IMR-90 (cell line): Measurements from ENCODE around the gene HYAL2. TPM values are rescaled to one million over a fixed set of nuclear protein-coding genes. Genes with fewer than 3 reads are reported as not detected.
A peak's percentile ranks its signal among the peaks of the same experiment; 100 is the strongest.

ENCODE experiments used
- ATAC-seq: fragments of 200-7000 bp; cut with Tn5 transposase; 2 replicates; pipeline ENCODE4 v1.9.1; 2020; ENCODE audit warnings: low read depth, mild to moderate bottlenecking, moderate library complexity
- BruUV-seq: library from RNA; stranded (reverse); fragments of 400-500 nt; replicated peaks from 2 replicates; lab custom pipeline; 2021; lab: Mats Ljungman, UMichigan
- CTCF ChIA-PET: fragments of 300-600 bp; formaldehyde crosslinking; extraction: SDS; loops from one replicate; lab custom pipeline; 2021; ENCODE audit warnings: antibody characterized with exemption; lab: Yijun Ruan, JAX
- POLR2A ChIA-PET: fragments of 300-600 bp; sonication (Branson Sonifier 250); formaldehyde crosslinking; loops from one replicate; lab custom pipeline; 2022; ENCODE audit warnings: antibody characterized with exemption; ENCODE audit not compliant: unreplicated experiment; lab: Charles Lee
- DNase-seq: peaks from one replicate; pipeline ENCODE4 v3.0.0; 2013
- H2AFZ ChIP-seq: replicated peaks from 2 replicates; pipeline ENCODE3; 2013; ENCODE audit warnings: low read length, mild to moderate bottlenecking; ENCODE audit not compliant: poor library complexity
- H2AK5ac ChIP-seq: 2 replicates; pipeline ENCODE4 v1.6.1; 2013; ENCODE audit warnings: low read depth, low read length, inconsistent platforms
- H2AK9ac ChIP-seq: replicated peaks from 2 replicates; pipeline ENCODE3; 2013; ENCODE audit warnings: mild to moderate bottlenecking, low read depth, low read length, moderate library complexity; ENCODE audit not compliant: poor library complexity
- H2BK120ac ChIP-seq: 2 replicates; pipeline ENCODE4 v1.6.1; 2013; ENCODE audit warnings: low read depth, low read length, inconsistent platforms
- H2BK15ac ChIP-seq: 3 replicates; pipeline ENCODE4 v1.6.1; 2013; ENCODE audit warnings: low read depth, low read length, inconsistent platforms
- H2BK20ac ChIP-seq: 2 replicates; pipeline ENCODE4 v1.6.1; 2013; ENCODE audit warnings: low read depth, mild to moderate bottlenecking, inconsistent platforms, low read length, moderate library complexity
- H2BK5ac ChIP-seq: 2 replicates; pipeline ENCODE4 v1.6.1; 2013; ENCODE audit warnings: mild to moderate bottlenecking, low read depth, low read length, inconsistent platforms; ENCODE audit not compliant: poor library complexity, severe bottlenecking
- H3K14ac ChIP-seq: replicated peaks from 2 replicates; pipeline ENCODE4 v1.6.1; 2013; ENCODE audit warnings: low read depth, low read length, inconsistent platforms
- H3K18ac ChIP-seq: 2 replicates; pipeline ENCODE4 v1.6.1; 2013; ENCODE audit warnings: low read depth, low read length, control low read depth
- H3K23ac ChIP-seq: 2 replicates; pipeline ENCODE4 v1.6.1; 2013; ENCODE audit warnings: low read depth, low read length, inconsistent platforms
- H3K27ac ChIP-seq: 2 replicates; pipeline ENCODE4 v1.5.1; 2013; ENCODE audit warnings: mild to moderate bottlenecking, control low read depth, low read length; ENCODE audit not compliant: insufficient read depth
- H3K27me3 ChIP-seq: 2 replicates; pipeline ENCODE4 v1.6.1; 2013; ENCODE audit warnings: low read length; ENCODE audit not compliant: control insufficient read depth, insufficient read depth
- H3K36me3 ChIP-seq: 2 replicates; pipeline ENCODE4 v1.6.1; 2013; ENCODE audit warnings: low read length, mixed read lengths; ENCODE audit not compliant: control insufficient read depth, insufficient read depth
- H3K4ac ChIP-seq: 2 replicates; pipeline ENCODE4 v1.6.1; 2013; ENCODE audit warnings: low read depth, low read length, inconsistent platforms
- H3K4me1 ChIP-seq: 2 replicates; pipeline ENCODE4 v1.6.1; 2013; ENCODE audit warnings: low read length, mixed read lengths; ENCODE audit not compliant: control insufficient read depth, insufficient read depth
- H3K4me2 ChIP-seq: 2 replicates; pipeline ENCODE4 v1.6.1; 2013; ENCODE audit warnings: low read depth, mild to moderate bottlenecking, control low read depth, low read length, moderate library complexity
- H3K4me3 ChIP-seq: 2 replicates; pipeline ENCODE4 v1.5.1; 2013; ENCODE audit warnings: low read depth, mild to moderate bottlenecking, control low read depth, low read length, moderate library complexity; ENCODE audit not compliant: insufficient read depth
- H3K56ac ChIP-seq: 2 replicates; pipeline ENCODE4 v1.6.1; 2013; ENCODE audit warnings: low read length, inconsistent platforms; ENCODE audit not compliant: insufficient read depth; ENCODE audit errors: extremely low read depth
- H3K79me1 ChIP-seq, 2 experiments: 2 replicates each; pipeline ENCODE4 v1.6.1; 2013; ENCODE audit warnings: low read length in 2 of 2, inconsistent platforms in 1 of 2, low read depth in 1 of 2
- H3K9ac ChIP-seq: 2 replicates; pipeline ENCODE4 v1.6.1; 2013; ENCODE audit warnings: low read depth, low read length, control low read depth
- H3K9me1 ChIP-seq: 2 replicates; pipeline ENCODE4 v1.6.1; 2013; ENCODE audit warnings: low read length, inconsistent platforms; ENCODE audit not compliant: insufficient read depth
- H3K9me3 ChIP-seq: 2 replicates; pipeline ENCODE4 v1.6.1; 2013; ENCODE audit warnings: low read length; ENCODE audit not compliant: control insufficient read depth, insufficient read depth
- H4K20me1 ChIP-seq: 2 replicates; pipeline ENCODE4 v1.6.1; 2013; ENCODE audit warnings: low read length, inconsistent platforms; ENCODE audit not compliant: insufficient read depth
- H4K5ac ChIP-seq: 2 replicates; pipeline ENCODE4 v1.6.1; 2013; ENCODE audit warnings: mild to moderate bottlenecking, low read depth, low read length, control low read depth
- H4K8ac ChIP-seq, 2 experiments: 2 replicates each; pipeline ENCODE4 v1.6.1; 2013; ENCODE audit warnings: low read depth in 2 of 2, low read length in 2 of 2, control low read depth in 1 of 2, inconsistent platforms in 1 of 2
- H4K91ac ChIP-seq: 2 replicates; pipeline ENCODE4 v1.6.1; 2013; ENCODE audit warnings: low read depth, low read length, inconsistent platforms; ENCODE audit not compliant: insufficient read depth
- BHLHE40 ChIP-seq: fragments of 150-350 bp; IDR thresholded peaks from 2 replicates; pipeline ENCODE4 v1.6.1; 2016; ENCODE audit warnings: mild to moderate bottlenecking, low read depth, low read length
- CEBPB ChIP-seq: IDR thresholded peaks from 2 replicates; pipeline ENCODE4 v1.6.1; 2012; ENCODE audit warnings: low read depth, low read length, improper control_type of control experiment
- FOS ChIP-seq: fragments of 150-350 bp; IDR thresholded peaks from 2 replicates; pipeline ENCODE4 v1.6.1; 2016; ENCODE audit warnings: low read depth, low read length
- MAFK ChIP-seq: IDR thresholded peaks from 2 replicates; pipeline ENCODE4 v1.6.1; 2012; ENCODE audit warnings: low read depth, low read length, improper control_type of control experiment
- MAZ ChIP-seq: IDR thresholded peaks from 2 replicates; pipeline ENCODE4 v1.6.1; 2012; ENCODE audit warnings: low read depth, mild to moderate bottlenecking, low read length, improper control_type of control experiment, moderate library complexity, borderline replicate concordance
- NFE2L2 ChIP-seq: fragments of 150-350 bp; IDR thresholded peaks from 2 replicates; pipeline ENCODE4 v1.6.1; 2016; ENCODE audit warnings: low read depth, mild to moderate bottlenecking, low read length
- POLR2A ChIP-seq: IDR thresholded peaks from 2 replicates; pipeline ENCODE4 v1.6.1; 2012; ENCODE audit warnings: mild to moderate bottlenecking, low read depth, low read length
- RAD21 ChIP-seq: IDR thresholded peaks from 2 replicates; pipeline ENCODE4 v1.6.1; 2012; ENCODE audit warnings: low read length, improper control_type of control experiment
- RCOR1 ChIP-seq: IDR thresholded peaks from 2 replicates; pipeline ENCODE4 v1.6.1; 2012; ENCODE audit warnings: mild to moderate bottlenecking, low read length, improper control_type of control experiment; ENCODE audit not compliant: insufficient replicate concordance
- WGBS, 2 experiments: methylation state at CpG; one replicate each; pipeline versions ENCODE4 v1.1.5 to v1.1.7; 2013; ENCODE audit warnings: missing lambda C conversion rate in 2 of 2; ENCODE audit not compliant: insufficient read length in 1 of 2; ENCODE audit errors: extremely low coverage in 2 of 2; 5-methylcytosine and 5-hydroxymethylcytosine counted together
- dilution Hi-C: fragments of 300-500 bp; cut with HindIII; formaldehyde crosslinking; loops from one replicate; pipeline ENCODE4 v1.14.3; 2018; ENCODE audit warnings: low sequenced_read_pairs; ENCODE audit not compliant: unreplicated experiment
- in situ Hi-C: fragments of 300-500 bp; cut with MboI; formaldehyde crosslinking; loops from 3 replicates; pipeline ENCODE4 v1.14.3; 2019; ENCODE audit warnings: low sequenced_read_pairs, inconsistent platforms, mixed read lengths
- intact Hi-C: fragments of 100-400 bp; cut with micrococcal nuclease; formaldehyde crosslinking; loops from 2 replicates; pipeline ENCODE4 v1.10.0; 2022
- polyA plus RNA-seq, 3 experiments: library from polyadenylated mRNA; depleted of rRNA; stranded (reverse); fragments of >200 nt; gene quantifications; 2 replicates each; pipeline ENCODE4 v1.2.3, GENCODE V29; 2012; ENCODE audit warnings: low replicate concordance in 1 of 3
- total RNA-seq: library from RNA; depleted of rRNA; stranded (reverse); fragments of >200 nt; gene quantifications from 2 replicates; pipeline ENCODE4 v1.2.3, GENCODE V29; 2012
- TF ChIP-seq, protein P1 (sequence below): conservative IDR thresholded peaks from 2 replicates; pipeline ENCODE4 v1.5.1; 2012; ENCODE audit warnings: mild to moderate bottlenecking, low read depth, low read length, improper control_type of control experiment

The HYAL2 gene
- total and polyA plus RNA-seq, 2 of the 4 experiments (the other 2 are of a cell fraction): 56.8 to 104 TPM

- H3K4ac ChIP-seq: no peak overlapping the region
- DNase-seq (no peak), ATAC-seq (no peak)
- H3K4me1 ChIP-seq: peaks cover 32% of the 10 kb centered on the region
- H3K9ac ChIP-seq: no peak overlapping the region
- H3K18ac ChIP-seq: no peak overlapping the region
- 49% methylated on average over 3 of the region's 5 CpGs; no CpG with 5 or more reads in 1 of the 2 experiments for WGBS, 2 experiments
- peak overlapping the region; percentile 94 for H3K4me2 ChIP-seq
- H2AK5ac ChIP-seq: no peak overlapping the region
- H2BK120ac ChIP-seq: no peak overlapping the region
- H2AFZ ChIP-seq: no peak overlapping the region
- ChIA-PET CTCF (no interaction called here), POLR2A (interaction anchor here (1.0 kb wide), 1 partner anchor 213 kb away, joined by 3 read pairs; the partner anchor contains the start of gene HEMK1)
- H3K79me1 ChIP-seq: peaks cover 10 to 71% of the 10 kb centered on the region in 2 experiments
- in situ Hi-C loops (no loop called here), intact Hi-C loops (no loop called here), dilution Hi-C loops (no loop called here)
- no peak overlapping the region for H4K5ac ChIP-seq
- peak overlapping the region; percentile 3; the same call in 1 of the 2 replicates for H3K23ac ChIP-seq
- no peak overlapping the region for H3K56ac ChIP-seq
- H4K8ac ChIP-seq: no peak overlapping the region
- peaks cover 53% of the 10 kb centered on the region for H4K20me1 ChIP-seq
- TF ChIP-seq RAD21: no peak
- TF ChIP-seq, protein P1, sequence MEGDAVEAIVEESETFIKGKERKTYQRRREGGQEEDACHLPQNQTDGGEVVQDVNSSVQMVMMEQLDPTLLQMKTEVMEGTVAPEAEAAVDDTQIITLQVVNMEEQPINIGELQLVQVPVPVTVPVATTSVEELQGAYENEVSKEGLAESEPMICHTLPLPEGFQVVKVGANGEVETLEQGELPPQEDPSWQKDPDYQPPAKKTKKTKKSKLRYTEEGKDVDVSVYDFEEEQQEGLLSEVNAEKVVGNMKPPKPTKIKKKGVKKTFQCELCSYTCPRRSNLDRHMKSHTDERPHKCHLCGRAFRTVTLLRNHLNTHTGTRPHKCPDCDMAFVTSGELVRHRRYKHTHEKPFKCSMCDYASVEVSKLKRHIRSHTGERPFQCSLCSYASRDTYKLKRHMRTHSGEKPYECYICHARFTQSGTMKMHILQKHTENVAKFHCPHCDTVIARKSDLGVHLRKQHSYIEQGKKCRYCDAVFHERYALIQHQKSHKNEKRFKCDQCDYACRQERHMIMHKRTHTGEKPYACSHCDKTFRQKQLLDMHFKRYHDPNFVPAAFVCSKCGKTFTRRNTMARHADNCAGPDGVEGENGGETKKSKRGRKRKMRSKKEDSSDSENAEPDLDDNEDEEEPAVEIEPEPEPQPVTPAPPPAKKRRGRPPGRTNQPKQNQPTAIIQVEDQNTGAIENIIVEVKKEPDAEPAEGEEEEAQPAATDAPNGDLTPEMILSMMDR: no peak
- TF ChIP-seq NFE2L2: no peak
- no peak for TF ChIP-seq FOS
- no peak for TF ChIP-seq BHLHE40
- TF ChIP-seq MAZ: no peak
- no peak for TF ChIP-seq POLR2A
- no peak for TF ChIP-seq MAFK
- no peak for TF ChIP-seq CEBPB
- no peak for TF ChIP-seq RCOR1
- peak overlapping the region; percentile 59 for H2AK9ac ChIP-seq
- H3K4me3 ChIP-seq: no peak overlapping the region; the same call in 1 of the 2 replicates
- H2BK20ac ChIP-seq: no peak overlapping the region
- no peaks in the 10 kb centered on the region for H3K9me3 ChIP-seq
- H3K27me3 ChIP-seq: no peaks in the 10 kb centered on the region
- H3K36me3 ChIP-seq: peaks cover 44% of the 10 kb centered on the region
- H3K27ac ChIP-seq: no peak overlapping the region
- no TSS peak for BruUV-seq
- H3K9me1 ChIP-seq: peaks cover 21% of the 10 kb centered on the region
- no peak overlapping the region for H4K91ac ChIP-seq
- no peak overlapping the region for H2BK15ac ChIP-seq
- 0 out of 2 replicates have a peak overlapping the region, but pooled peaks have one; percentile 19 for H3K14ac ChIP-seq
- no peak overlapping the region for H2BK5ac ChIP-seq
Measured at GRCh38 chr3:50355829-50356552, 33.4 kb upstream of the HYAL2 start.
